SJCRH30 (cell line): ENCODE data around the gene VRK2. TPM values are rescaled to one million over a fixed set of nuclear protein-coding genes. Genes with fewer than 3 reads are reported as not detected.
A peak's percentile ranks its signal among the peaks of the same experiment; 100 is the strongest.

Source experiments
- DNase-seq, 2 experiments: peaks; one replicate each; pipeline ENCODE4 v3.0.0-alpha.2; 2015 to 2020
- H3K27ac ChIP-seq: fragments of 250-450 bp; sonication (Bioruptor Pico); 2 replicates; pipeline ENCODE4 v1.5.1; 2020; ENCODE audit warnings: mild to moderate bottlenecking, moderate library complexity
- H3K27me3 ChIP-seq: fragments of 250-450 bp; sonication (Bioruptor Pico); 2 replicates; pipeline ENCODE4 v1.5.1; 2020; ENCODE audit warnings: mild to moderate bottlenecking, moderate library complexity
- H3K36me3 ChIP-seq: fragments of 250-450 bp; sonication (Bioruptor Pico); 2 replicates; pipeline ENCODE4 v1.5.1; 2020; ENCODE audit warnings: mild to moderate bottlenecking, moderate library complexity
- H3K4me1 ChIP-seq: fragments of 250-450 bp; sonication (Bioruptor Pico); 2 replicates; pipeline ENCODE4 v1.5.1; 2020; ENCODE audit warnings: mild to moderate bottlenecking, moderate library complexity
- H3K4me3 ChIP-seq: fragments of 250-450 bp; sonication (Bioruptor Pico); 2 replicates; pipeline ENCODE4 v1.5.1; 2020; ENCODE audit warnings: mild to moderate bottlenecking, moderate library complexity
- H3K9me3 ChIP-seq: fragments of 250-450 bp; sonication (Bioruptor Pico); replicated peaks from 2 replicates; pipeline ENCODE4 v1.5.1; 2020; ENCODE audit warnings: mild to moderate bottlenecking, moderate library complexity
- total RNA-seq: library from RNA; depleted of rRNA; stranded (reverse); fragments of >200 nt; shearing (Covaris generic); gene quantifications from 2 replicates; pipeline ENCODE4 v1.2.3, GENCODE V29; 2014

Gene VRK2
- total RNA-seq, 1 experiment from 2014 or later: 6.8 TPM

- Histone ChIP-seq H3K27me3 (no peaks in the 10 kb centered on the region), H3K4me1 (peaks cover 13% of the 10 kb centered on the region), H3K9me3 (no peaks in the 10 kb centered on the region), H3K36me3 (no peaks in the 10 kb centered on the region), H3K27ac (no peak overlapping the region), H3K4me3 (no peak overlapping the region)
- DNase-seq: no peak
These were observed 2.5 kb upstream of the VRK2 start for GRCh38 chr2:58044145-58044544.

GRCh38 chr2:58045580-58046334 lies 849 bp upstream of the VRK2 start:
- no peaks in the 10 kb centered on the region for H3K36me3 ChIP-seq
- H3K4me1 ChIP-seq: peaks cover 13% of the 10 kb centered on the region
- DNase-seq: peak in 1 of 2 experiments; percentile 7
- peak overlapping the region; percentile 65 for H3K4me3 ChIP-seq
- peak overlapping the region; percentile 74 for H3K27ac ChIP-seq
- H3K9me3 ChIP-seq: no peaks in the 10 kb centered on the region
- H3K27me3 ChIP-seq: no peaks in the 10 kb centered on the region

- Histone ChIP-seq H3K9me3 (no peaks in the 10 kb centered on the region), H3K4me1 (peaks cover 13% of the 10 kb centered on the region), H3K27me3 (no peaks in the 10 kb centered on the region), H3K27ac (peak overlapping the region; percentile 74), H3K36me3 (no peaks in the 10 kb centered on the region), H3K4me3 (peak overlapping the region; percentile 65)
- DNase-seq: no peak
These were observed 346 bp upstream of the VRK2 start for GRCh38 chr2:58046335-58046584.

- peak in 1 of 2 experiments; percentile 6 for DNase-seq
- Histone ChIP-seq H3K36me3 (no peaks in the 10 kb centered on the region), H3K4me3 (peak overlapping the region; percentile 65), H3K27me3 (no peaks in the 10 kb centered on the region), H3K27ac (peak overlapping the region; percentile 74), H3K9me3 (no peaks in the 10 kb centered on the region), H3K4me1 (peaks cover 9% of the 10 kb centered on the region)
These were observed 848 bp downstream of the VRK2 start for GRCh38 chr2:58047373-58047935.

GRCh38 chr2:58047961-58048360 lies 1.4 kb downstream of the VRK2 start:
- no peaks in the 10 kb centered on the region for H3K27me3 ChIP-seq
- no peak for DNase-seq
- peaks cover 4% of the 10 kb centered on the region for H3K4me1 ChIP-seq
- H3K27ac ChIP-seq: no peak overlapping the region
- no peaks in the 10 kb centered on the region for H3K9me3 ChIP-seq
- no peaks in the 10 kb centered on the region for H3K36me3 ChIP-seq
- no peak overlapping the region for H3K4me3 ChIP-seq

- Histone ChIP-seq H3K27me3 (no peaks in the 10 kb centered on the region), H3K36me3 (no peaks in the 10 kb centered on the region)
- no peak for DNase-seq
These were observed 4.8 kb downstream of the VRK2 start for GRCh38 chr2:58051445-58051844.

GRCh38 chr2:58052978-58053377 lies 6.4 kb downstream of the VRK2 start:
- no peaks in the 10 kb centered on the region for H3K4me1 ChIP-seq
- no peaks in the 10 kb centered on the region for H3K36me3 ChIP-seq
- no peaks in the 10 kb centered on the region for H3K9me3 ChIP-seq
- no peak overlapping the region for H3K4me3 ChIP-seq
- DNase-seq: no peak
- no peaks in the 10 kb centered on the region for H3K27me3 ChIP-seq
- H3K27ac ChIP-seq: no peak overlapping the region

More at GRCh38 chr2:58051445-58051844, 4.8 kb downstream of the VRK2 start:
- Histone ChIP-seq H3K9me3 (no peaks in the 10 kb centered on the region), H3K4me1 (no peaks in the 10 kb centered on the region), H3K27ac (no peak overlapping the region), H3K4me3 (no peak overlapping the region)

- Histone ChIP-seq H3K27me3 (no peaks in the 10 kb centered on the region), H3K9me3 (no peaks in the 10 kb centered on the region), H3K36me3 (no peaks in the 10 kb centered on the region), H3K27ac (no peak overlapping the region), H3K4me3 (no peak overlapping the region), H3K4me1 (no peaks in the 10 kb centered on the region)
- no peak for DNase-seq
These were observed 7.7 kb downstream of the VRK2 start for GRCh38 chr2:58054264-58054663.

GRCh38 chr2:58055033-58055786 lies 8.6 kb downstream of the VRK2 start:
- Histone ChIP-seq H3K36me3 (no peaks in the 10 kb centered on the region), H3K9me3 (no peaks in the 10 kb centered on the region), H3K27me3 (no peaks in the 10 kb centered on the region), H3K27ac (no peak overlapping the region), H3K4me1 (no peaks in the 10 kb centered on the region), H3K4me3 (no peak overlapping the region)
- DNase-seq: no peak

- H3K27me3 ChIP-seq: no peaks in the 10 kb centered on the region
- no peak overlapping the region for H3K27ac ChIP-seq
These were observed 9.7 kb downstream of the VRK2 start for GRCh38 chr2:58056192-58056916.

GRCh38 chr2:58057707-58058530 lies 11.3 kb downstream of the VRK2 start:
- Histone ChIP-seq H3K4me1 (no peaks in the 10 kb centered on the region), H3K4me3 (no peak overlapping the region), H3K27ac (no peak overlapping the region), H3K36me3 (no peaks in the 10 kb centered on the region), H3K27me3 (no peaks in the 10 kb centered on the region), H3K9me3 (no peaks in the 10 kb centered on the region)
- no peak for DNase-seq

More at GRCh38 chr2:58056192-58056916, 9.7 kb downstream of the VRK2 start:
- H3K36me3 ChIP-seq: no peaks in the 10 kb centered on the region
- DNase-seq: no peak
- no peaks in the 10 kb centered on the region for H3K9me3 ChIP-seq
- no peaks in the 10 kb centered on the region for H3K4me1 ChIP-seq
- H3K4me3 ChIP-seq: no peak overlapping the region

GRCh38 chr2:58063641-58064040 lies 17.0 kb downstream of the VRK2 start:
- no peak overlapping the region for H3K27ac ChIP-seq
- no peaks in the 10 kb centered on the region for H3K4me1 ChIP-seq
- H3K4me3 ChIP-seq: no peak overlapping the region
- no peaks in the 10 kb centered on the region for H3K36me3 ChIP-seq
- H3K27me3 ChIP-seq: no peaks in the 10 kb centered on the region
- no peaks in the 10 kb centered on the region for H3K9me3 ChIP-seq
- no peak for DNase-seq

- DNase-seq: no peak
- H3K27ac ChIP-seq: no peak overlapping the region
These were observed 17.5 kb downstream of the VRK2 start for GRCh38 chr2:58064086-58064485.

GRCh38 chr2:58065248-58065647 lies 18.6 kb downstream of the VRK2 start:
- Histone ChIP-seq H3K4me3 (no peak overlapping the region), H3K36me3 (no peaks in the 10 kb centered on the region), H3K27ac (no peak overlapping the region), H3K4me1 (no peaks in the 10 kb centered on the region), H3K27me3 (no peaks in the 10 kb centered on the region), H3K9me3 (no peaks in the 10 kb centered on the region)
- no peak for DNase-seq

More at GRCh38 chr2:58064086-58064485, 17.5 kb downstream of the VRK2 start:
- Histone ChIP-seq H3K9me3 (no peaks in the 10 kb centered on the region), H3K36me3 (no peaks in the 10 kb centered on the region), H3K4me3 (no peak overlapping the region), H3K27me3 (no peaks in the 10 kb centered on the region), H3K4me1 (no peaks in the 10 kb centered on the region)
